Ascending aorta (tissue), 2 donors: Measurements from ENCODE around the gene ARCN1. TPM values are rescaled to one million over a fixed set of nuclear protein-coding genes. Genes with fewer than 3 reads are reported as not detected.
"Not testable (repeated sequence)": the region's sequence is repeated elsewhere in the genome, so short reads cannot be mapped to it uniquely, and the experiment has no call there.

Experiments used
- DNase-seq, 2 donors: peaks; one replicate each; pipeline ENCODE4 v3.0.0-alpha.2; 2019; ENCODE audit warnings: low spot score in 2 of 2
- H3K27ac ChIP-seq, 2 donors: fragments of 200-600 bp; sonication (generic); one replicate each; pipeline ENCODE4 v1.5.1; 2016 to 2017; ENCODE audit warnings: mild to moderate bottlenecking in 1 of 2
- H3K27me3 ChIP-seq: fragments of 200-600 bp; sonication (generic); one replicate; pipeline ENCODE4 v1.5.1; 2017
- H3K36me3 ChIP-seq, 2 donors: fragments of 200-600 bp; sonication (generic); one replicate each; pipeline ENCODE4 v1.5.1; 2016
- H3K4me1 ChIP-seq, 2 donors: fragments of 200-600 bp; sonication (generic); one replicate each; pipeline ENCODE4 v1.5.1; 2016 to 2017; ENCODE audit warnings: mild to moderate bottlenecking in 1 of 2
- H3K4me3 ChIP-seq, 2 donors: fragments of 200-600 bp; sonication (generic); one replicate each; pipeline ENCODE4 v1.5.1; 2016 to 2017; ENCODE audit warnings: mild to moderate bottlenecking in 1 of 2
- H3K9me3 ChIP-seq, 2 donors: fragments of 200-600 bp; sonication (generic); one replicate each; pipeline ENCODE4 v1.5.1; 2016
- CTCF ChIP-seq, 3 experiments: fragments of 200-600 bp in 2 of 3; fragments of 450-650 bp in 1 of 3; sonication (generic) in 2 of 3; IDR thresholded peaks; one replicate each; pipeline ENCODE4 v1.5.1; 2016 to 2019; ENCODE audit warnings: antibody characterized with exemption in 3 of 3, mild to moderate bottlenecking in 1 of 3, moderate library complexity in 1 of 3
- intact Hi-C: fragments of 100-400 bp; cut with DNase I; formaldehyde crosslinking; loops from one replicate; pipeline ENCODE4 v1.15.1; 2023
- total RNA-seq: library from RNA; depleted of rRNA; stranded (reverse); fragments of >200 nt; gene quantifications from one replicate; pipeline ENCODE4 v1.1.0, GENCODE V29; 2016

The ARCN1 gene
- total RNA-seq, 1 donor from 2014 or later = 93.8 TPM

- peaks cover 12 to 48% of the 10 kb centered on the region in 2 donors for H3K4me1 ChIP-seq
- intact Hi-C loops = loop anchor here (2.0 kb wide), 1 partner anchor 16 kb away; no protein-coding TSS in a partner anchor
- peak in 1 of 2 donors; percentile 91 for DNase-seq
Measured at GRCh38 chr11:118610773-118611432, 38.7 kb downstream of the ARCN1 start.

GRCh38 chr11:118611433-118611795 lies 39.2 kb downstream of the ARCN1 start:
- H3K27me3 ChIP-seq, H3K9me3 ChIP-seq: not testable (repeated sequence)
- peak overlapping the region; percentile 94 to 99 for H3K27ac ChIP-seq
- peaks cover 12 to 45% of the 10 kb centered on the region in 2 donors for H3K4me1 ChIP-seq
- peak overlapping the region in 1 of 2 donors; percentile 77 for H3K4me3 ChIP-seq
- peak in 1 of 2 donors; percentile 61 for DNase-seq
- peaks cover 27 to 29% of the 10 kb centered on the region in 2 donors for H3K36me3 ChIP-seq
- intact Hi-C loops = loop anchor here (2.0 kb wide), 1 partner anchor 17 kb away; no protein-coding TSS in a partner anchor

More at GRCh38 chr11:118610773-118611432, 38.7 kb downstream of the ARCN1 start:
- Histone ChIP-seq H3K4me3 (peak overlapping the region; percentile 64 to 77), H3K9me3 (no peaks in the 10 kb centered on the region), H3K27ac (peak overlapping the region; percentile 94 to 99), H3K36me3 (peaks cover 22 to 23% of the 10 kb centered on the region in 2 donors), H3K27me3 (no peaks in the 10 kb centered on the region)
- TF ChIP-seq CTCF (IDR thresholded peaks at IDR 0.05) = peak; percentile 82 to 94 (median 91)

- Histone ChIP-seq H3K36me3 (peaks cover 37 to 38% of the 10 kb centered on the region in 2 donors), H3K4me3 (peak overlapping the region in 1 of 2 donors; percentile 32), H3K27ac (peak overlapping the region; percentile 94 to 99), H3K27me3 (no peaks in the 10 kb centered on the region), H3K9me3 (no peaks in the 10 kb centered on the region), H3K4me1 (peaks cover 12 to 44% of the 10 kb centered on the region in 2 donors)
- intact Hi-C loops = no loop called here
- peak in 1 of 2 donors; percentile 71 for DNase-seq
- TF ChIP-seq CTCF (IDR thresholded peaks at IDR 0.05) = no peak
Measured at GRCh38 chr11:118612378-118612777, 40.2 kb downstream of the ARCN1 start.

DNA sequence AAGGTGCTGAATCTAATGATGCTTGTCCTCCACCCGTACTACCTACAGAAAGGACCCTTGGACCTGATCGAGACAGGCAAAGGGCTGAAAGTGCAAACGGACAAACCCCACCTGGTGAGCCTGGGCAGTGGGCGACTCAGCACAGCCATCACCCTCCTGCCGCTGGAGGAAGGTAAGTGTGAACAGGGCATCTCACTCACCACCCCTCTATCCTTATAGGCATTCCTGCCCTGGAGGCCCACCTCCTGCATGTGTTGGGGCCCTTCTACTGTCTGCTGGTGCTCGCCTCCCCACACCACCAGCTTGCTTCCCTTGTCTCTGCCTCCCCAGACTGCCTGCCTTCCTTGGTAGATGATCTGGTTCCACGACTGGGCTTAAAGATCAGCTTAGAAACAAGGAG lies 42.3 kb downstream of the ARCN1 start:
- no peaks in the 10 kb centered on the region for H3K27me3 ChIP-seq
- H3K9me3 ChIP-seq = no peaks in the 10 kb centered on the region
- peaks cover 24 to 54% of the 10 kb centered on the region in 2 donors for H3K4me1 ChIP-seq
- intact Hi-C loops = no loop called here
- TF ChIP-seq CTCF (IDR thresholded peaks at IDR 0.05) = no peak
- peak overlapping the region; percentile 94 to 99 for H3K27ac ChIP-seq
- peaks cover 39 to 41% of the 10 kb centered on the region in 2 donors for H3K36me3 ChIP-seq
- no peak overlapping the region for H3K4me3 ChIP-seq
- peak in 1 of 2 donors; percentile 55 for DNase-seq

GRCh38 chr11:118615282-118615975 lies 43.2 kb downstream of the ARCN1 start:
- Histone ChIP-seq H3K4me1 (peaks cover 27 to 57% of the 10 kb centered on the region in 2 donors), H3K27ac (peak overlapping the region; percentile 95 to 99), H3K4me3 (no peak overlapping the region), H3K36me3 (peaks cover 39 to 41% of the 10 kb centered on the region in 2 donors), H3K27me3 (no peaks in the 10 kb centered on the region), H3K9me3 (no peaks in the 10 kb centered on the region)
- peak in 1 of 2 donors; percentile 38 for DNase-seq
- intact Hi-C loops = no loop called here
- TF ChIP-seq CTCF (IDR thresholded peaks at IDR 0.05) = no peak

- Histone ChIP-seq H3K4me3 (no peak overlapping the region), H3K9me3 (no peaks in the 10 kb centered on the region), H3K27me3 (no peaks in the 10 kb centered on the region), H3K4me1 (peaks cover 29 to 58% of the 10 kb centered on the region in 2 donors), H3K27ac (peak overlapping the region; percentile 95 to 99), H3K36me3 (peaks cover 39 to 41% of the 10 kb centered on the region in 2 donors)
- DNase-seq = no peak
- TF ChIP-seq CTCF (IDR thresholded peaks at IDR 0.05) = no peak
- intact Hi-C loops = no loop called here
Measured at GRCh38 chr11:118615976-118616371, 43.8 kb downstream of the ARCN1 start.
